ENCODE measurements around the gene SLC39A13.

The SLC39A13 gene

DNA sequence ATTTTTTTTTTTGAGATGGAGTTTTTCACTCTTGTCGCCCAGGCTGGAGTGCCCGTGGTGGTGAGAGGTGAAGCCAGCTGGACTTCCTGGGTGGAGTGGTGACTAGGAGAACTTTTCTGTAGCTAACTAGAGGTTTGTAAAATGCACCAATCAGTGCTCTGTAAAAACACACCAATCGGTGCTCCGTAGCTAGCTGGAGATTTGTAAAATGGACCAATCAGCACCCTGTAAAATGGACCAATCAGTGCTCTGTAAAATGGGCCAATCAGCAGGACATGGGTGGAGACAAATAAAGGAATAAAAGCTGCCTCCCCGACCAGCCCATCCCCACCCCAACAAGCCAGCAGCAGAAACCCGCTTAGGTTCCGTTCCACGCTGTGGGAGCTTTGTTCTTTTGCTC, 45.0 kb downstream of the SLC39A13 start:
- no peak for DNase-seq (ENCODE audit: low read depth)

DNA sequence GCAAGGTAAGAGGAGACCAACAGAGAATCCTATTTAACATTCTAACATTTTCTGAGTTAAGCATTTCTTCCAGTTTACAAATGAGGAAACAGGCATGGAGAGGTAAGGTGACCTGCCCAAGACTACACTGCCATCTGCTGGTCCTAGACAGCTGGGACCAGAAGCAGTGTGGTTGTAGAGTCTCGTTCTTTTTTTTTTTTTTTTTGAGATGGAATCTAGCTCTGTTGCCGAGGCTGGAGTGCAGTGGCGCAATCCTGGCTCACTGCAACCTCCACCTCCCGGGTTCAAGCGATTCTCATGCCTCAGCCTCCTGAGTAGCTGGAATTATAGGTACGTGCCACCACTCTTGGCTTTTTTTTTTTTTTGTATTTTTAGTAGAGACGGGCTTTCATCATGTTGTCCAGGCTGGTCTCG, 45.9 kb downstream of the SLC39A13 start:
- peak; percentile 75 for DNase-seq (ENCODE audit: low read depth)

DNA sequence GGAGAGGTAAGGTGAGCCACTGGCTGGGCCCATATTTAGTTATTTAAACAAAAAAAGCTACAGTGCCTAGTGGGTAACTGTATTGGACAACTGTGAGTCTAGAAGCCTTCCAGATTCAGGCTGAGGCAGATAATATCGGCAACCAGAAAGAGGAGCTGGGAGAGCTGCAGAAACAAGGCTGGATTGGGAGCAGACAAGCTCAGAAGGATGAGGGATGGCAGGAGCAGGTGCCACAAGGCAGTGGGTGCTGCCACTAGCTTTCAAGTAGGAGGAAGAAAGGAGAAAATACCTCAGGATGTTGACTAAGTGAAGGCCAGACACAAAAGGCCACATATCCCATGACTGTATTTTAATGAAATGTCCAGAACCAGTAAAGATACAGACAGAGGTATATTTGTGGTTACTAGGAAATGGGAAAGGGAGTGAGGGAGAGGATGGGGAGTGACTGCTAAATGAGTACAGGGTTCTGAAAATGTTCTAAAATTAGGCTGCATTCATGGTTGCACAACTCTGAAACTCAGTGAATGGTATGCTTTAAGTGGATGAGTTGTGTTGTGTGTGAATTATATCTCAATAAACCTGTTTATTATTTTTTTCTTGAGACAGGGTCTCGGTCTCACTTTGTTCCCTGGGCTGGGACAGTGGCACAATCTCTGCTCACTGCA, 52.3 kb downstream of the SLC39A13 start:
- no peak for DNase-seq (ENCODE audit: low read depth)

DNA sequence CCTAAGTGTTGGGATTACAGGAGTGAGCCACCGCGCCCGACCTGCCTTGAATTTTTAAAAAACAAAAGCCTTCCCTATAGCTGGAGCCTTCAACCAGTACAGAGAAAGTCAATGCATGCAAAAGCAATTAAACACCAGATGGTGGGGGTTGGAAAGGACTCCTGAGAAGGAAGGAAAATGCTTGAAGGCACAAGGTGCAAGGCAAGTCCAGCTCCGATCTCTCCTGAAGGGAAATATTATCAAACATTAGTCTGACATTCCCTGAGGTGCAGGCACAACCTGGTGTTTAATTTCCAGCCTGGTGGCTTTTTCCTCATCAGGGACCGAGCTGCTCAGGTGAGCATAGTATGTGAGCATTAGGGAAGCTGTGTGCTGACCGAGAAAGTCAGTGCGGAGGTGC, 53.5 kb downstream of the SLC39A13 start:
- DNase-seq (ENCODE audit: low read depth) = no peak

DNA sequence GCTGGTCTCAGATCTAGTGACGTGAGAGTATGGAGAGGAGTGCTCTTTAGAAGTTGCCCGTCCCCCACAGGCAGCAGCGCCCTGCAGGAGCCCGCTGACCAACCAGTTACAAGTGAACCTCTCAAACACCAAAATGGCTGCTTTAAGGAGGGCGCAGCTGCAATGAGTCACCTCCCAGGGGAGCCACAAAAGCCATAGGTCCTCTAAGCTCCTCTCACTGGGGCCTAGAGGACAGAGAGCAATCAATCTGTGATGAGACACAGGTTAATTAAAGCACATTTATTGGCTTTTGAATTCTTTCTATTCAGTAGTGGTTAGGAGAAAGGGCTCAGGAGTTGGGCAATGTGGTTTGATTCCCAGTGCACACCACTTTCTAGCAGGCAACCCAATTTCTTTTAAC, 56.1 kb downstream of the SLC39A13 start:
- DNase-seq (ENCODE audit: low read depth) = peak; percentile 20
